ENCODE data around the gene TECPR2.
"Not testable (repeated sequence)": the region's sequence is repeated elsewhere in the genome, so short reads cannot be mapped to it uniquely, and the experiment has no call there.

The TECPR2 gene

DNA sequence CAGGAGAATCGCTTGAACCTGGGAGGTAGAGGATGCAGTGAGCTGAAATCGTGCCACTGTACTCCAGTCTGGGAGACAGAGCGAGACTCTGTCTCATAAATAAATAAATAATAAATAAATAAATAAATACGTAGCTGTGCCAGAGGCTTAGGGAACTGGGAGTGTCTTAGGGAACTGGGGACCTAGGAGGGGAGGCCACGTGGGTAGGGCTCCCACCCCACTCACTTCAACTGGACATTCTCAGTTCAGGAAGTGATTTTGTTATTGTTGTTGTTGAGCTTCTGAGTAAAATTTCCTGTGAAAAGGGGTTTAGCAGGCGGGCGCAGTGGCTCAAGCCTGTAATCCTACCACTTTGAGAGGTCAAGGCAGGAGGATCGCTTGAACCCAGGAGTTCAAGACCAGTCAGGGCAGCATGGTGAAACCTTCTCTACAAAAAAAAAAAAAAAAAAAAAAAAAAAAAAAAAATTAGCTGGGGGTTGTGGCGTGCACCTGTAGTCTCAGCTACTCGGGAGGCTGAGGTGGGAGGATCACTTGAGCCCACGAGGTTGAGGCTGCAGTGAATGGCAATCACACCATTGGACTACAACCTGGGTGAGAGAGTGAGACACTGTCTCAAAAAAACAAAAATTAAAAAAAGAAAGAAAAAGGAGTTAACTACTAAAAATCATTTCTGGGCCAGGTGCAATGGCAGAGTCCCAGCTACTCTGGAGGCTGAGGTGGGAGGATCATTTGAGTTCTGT, 165.9 kb downstream of the TECPR2 start:
- DNase-seq (ENCODE audit: low read depth), result no peak

- no peak for DNase-seq (ENCODE audit: low read depth)
These were observed 168.2 kb downstream of the TECPR2 start for GRCh38 chr14:102530828-102531478.

GRCh38 chr14:102532204-102532658, 169.5 kb downstream of the TECPR2 start:
- no peak for DNase-seq (ENCODE audit: low read depth)

- DNase-seq (ENCODE audit: low read depth), result no peak
These were observed 175.3 kb downstream of the TECPR2 start for GRCh38 chr14:102537981-102538601.

DNA sequence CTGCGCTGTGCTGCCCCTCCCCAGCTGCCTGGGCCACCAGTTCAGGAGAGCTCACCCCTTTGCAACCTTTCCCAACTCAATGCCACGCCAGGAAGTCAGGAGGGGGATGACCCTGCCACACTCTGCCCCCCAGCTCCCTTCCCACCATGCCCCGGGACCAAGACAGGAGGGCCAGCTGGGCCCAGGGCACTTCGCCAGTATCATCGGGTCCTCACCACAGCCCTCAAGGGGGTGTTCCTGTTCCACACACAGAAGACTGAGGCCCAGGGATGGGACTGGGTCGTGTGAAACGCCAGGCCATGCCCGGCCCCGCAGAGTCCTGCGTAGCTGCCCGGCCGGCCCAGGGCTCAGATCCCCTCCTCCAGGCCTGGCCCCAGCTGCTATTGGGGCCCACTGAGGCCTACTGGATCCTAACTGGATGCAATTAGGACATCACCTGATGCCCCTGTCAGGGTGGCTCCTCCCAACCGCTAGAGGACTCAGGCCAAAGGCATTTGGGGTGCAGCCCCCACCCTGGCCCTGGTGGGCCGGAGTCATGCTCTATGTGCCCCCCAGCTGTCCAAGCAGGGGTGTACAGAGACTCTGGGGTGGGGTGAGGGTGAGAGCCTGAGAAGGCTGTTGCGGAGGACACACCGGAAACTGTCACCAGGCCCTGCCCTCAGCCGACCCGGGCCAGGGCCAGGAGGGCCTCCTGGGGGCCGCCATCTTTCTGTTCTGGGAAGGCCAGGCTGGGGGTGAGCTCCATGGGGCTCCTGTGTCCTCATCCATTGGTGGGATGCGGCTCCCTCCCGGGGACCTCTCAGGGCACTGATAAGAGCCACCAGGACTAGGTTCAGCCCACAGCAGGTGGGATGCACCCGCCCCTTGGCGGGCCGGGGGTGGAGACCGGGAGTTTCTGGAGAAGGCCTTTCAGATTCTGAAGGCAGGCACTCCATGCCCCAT, 176.1 kb downstream of the TECPR2 start:
- no peak for DNase-seq (ENCODE audit: low read depth)

DNA sequence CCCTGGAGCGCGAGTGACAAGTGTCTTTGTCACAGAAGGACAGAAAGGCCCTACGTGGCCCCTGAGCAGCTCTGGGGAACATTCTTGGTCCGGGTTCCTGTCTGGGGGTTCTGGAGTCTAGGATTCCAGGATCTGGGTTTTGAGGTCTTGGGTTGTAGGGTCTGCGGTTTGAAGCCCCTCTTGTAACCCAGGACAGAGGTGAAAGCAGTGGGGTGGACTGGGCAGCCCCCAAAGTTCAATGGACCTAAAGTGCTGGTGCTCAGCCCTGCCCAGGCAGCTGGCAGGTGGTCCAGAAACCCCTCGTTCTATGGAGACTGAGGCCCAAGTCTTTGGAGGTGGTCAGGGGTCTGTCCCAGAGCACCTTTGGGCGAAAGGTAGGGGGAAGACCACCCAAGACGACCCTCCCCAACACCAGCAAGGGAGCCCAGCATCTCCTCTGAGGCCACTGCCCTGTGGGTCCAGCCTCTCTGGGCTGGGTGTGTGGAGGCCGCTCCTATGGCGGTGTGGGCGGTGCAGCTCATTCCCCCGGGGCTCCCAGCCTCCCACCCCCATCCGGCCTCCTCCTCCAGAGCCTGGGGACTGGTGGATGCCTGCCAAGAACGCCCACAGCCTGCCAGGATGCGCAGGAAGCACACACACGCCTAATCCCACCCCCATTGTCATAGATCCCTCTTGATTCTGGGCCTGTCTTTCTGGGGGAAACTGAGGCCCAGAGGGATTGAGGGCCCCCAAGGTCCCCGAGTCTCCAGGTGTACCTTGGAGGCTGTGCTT, 177.0 kb downstream of the TECPR2 start:
- peak; percentile 71 for DNase-seq (ENCODE audit: low read depth)

DNA sequence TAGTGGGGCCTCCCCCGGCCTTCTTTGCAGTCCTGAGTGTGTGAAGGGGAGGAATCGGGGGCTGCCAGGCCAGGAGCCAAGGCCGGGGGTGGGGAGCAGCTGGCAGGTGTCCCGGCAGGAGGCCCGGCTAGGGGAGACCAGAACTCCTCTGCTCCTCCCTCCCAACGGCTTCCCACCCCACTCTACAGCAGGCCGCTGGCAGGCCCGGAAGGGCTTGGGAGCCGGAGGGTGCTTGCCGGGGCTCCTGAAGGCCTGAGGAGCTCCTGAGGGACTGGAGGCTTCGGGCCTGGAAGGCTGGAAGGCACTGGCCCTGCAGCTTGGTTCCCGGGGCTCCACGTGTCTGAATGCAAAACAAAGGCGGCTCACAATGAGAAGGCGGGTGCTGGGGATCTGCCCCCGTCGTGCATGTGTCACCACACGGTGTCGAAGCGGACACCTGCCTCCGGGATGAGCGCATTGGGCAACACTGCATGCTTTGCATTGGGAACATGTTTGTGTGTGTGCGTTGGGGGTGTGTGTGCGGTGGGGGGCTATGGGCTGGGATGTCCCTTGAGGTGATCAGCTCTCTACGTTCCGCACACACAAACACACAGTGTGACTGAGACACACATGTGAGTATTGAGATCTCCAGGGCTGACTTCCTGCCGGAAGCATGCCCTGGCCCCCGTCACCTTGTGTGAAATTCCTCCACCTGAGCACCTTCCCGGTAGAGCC, 177.7 kb downstream of the TECPR2 start:
- DNase-seq (ENCODE audit: low read depth), result no peak

- not testable (repeated sequence) for DNase-seq (ENCODE audit: low read depth)
These were observed 178.3 kb downstream of the TECPR2 start for GRCh38 chr14:102541029-102541491.

- no peak for DNase-seq (ENCODE audit: low read depth)
These were observed 179.0 kb downstream of the TECPR2 start for GRCh38 chr14:102541771-102542170.

DNA sequence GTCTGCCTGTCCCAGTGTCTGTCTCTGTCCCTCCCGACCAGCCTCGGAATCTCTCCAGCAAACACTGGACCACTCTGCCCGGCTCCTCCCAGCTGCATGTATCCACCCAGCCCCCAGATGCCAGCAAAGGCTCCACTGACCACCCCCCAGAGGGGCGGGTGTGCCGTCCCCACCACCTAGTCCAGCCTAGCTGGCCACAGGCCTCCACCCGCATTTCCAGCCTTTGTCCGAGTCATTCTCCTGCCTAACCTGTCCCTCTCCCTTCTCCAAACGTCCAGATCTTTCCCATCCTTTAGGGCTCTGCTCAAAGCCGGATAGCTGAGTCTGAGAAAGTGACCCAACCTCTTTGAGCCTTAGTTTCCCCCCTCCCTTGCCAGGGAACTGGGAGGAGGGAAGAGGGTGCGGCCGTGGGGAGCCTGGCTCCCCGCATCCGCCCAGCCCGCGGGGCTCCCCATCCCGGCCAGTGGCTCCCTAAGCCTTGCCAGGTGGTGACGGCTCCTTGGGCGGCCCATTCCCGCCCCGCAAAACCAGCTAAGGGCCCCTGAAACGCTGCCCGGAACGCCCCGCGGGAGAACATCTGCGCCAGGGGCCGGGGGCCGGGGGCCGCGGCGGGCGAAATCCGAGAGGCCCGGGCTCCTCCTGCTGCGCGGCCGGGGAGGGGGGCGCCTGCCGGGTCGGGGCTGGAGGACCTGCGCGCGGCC, 181.5 kb downstream of the TECPR2 start:
- no peak for DNase-seq (ENCODE audit: low read depth)

DNA sequence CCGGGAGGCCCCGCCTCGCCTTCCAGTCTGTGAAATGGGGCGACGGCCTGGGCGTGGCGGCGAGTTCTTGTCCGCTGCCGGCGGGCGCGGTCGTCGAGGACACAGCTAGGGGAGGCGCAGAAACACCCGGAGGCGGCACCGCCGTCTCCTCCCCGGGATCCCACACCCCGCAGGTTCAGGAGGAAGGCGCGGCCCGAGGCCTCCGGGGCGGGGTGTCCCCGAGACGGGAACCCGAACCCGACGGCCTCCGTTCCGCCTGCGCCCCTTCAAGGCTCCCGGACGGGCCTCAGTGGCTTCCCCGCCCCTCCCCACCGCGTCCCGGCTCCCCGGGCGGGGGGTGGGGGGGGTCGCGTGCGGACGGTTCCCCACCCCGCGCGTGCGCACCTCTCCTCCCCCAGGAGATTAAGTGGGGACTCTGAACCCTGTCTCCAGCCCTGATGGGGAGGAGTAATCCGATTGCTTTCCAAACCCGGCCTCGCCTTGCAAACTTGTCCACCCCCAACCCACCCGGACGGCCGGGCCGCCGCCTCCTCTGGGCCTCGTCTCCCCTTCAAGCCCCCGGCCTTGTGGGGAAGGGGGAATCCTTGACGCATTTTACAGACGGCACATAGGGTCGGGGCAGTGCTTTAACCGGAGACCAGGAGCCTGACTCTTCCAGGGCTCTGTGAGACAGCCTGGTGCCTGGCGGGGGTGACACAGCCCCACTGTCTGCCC, 182.2 kb downstream of the TECPR2 start:
- no peak for DNase-seq (ENCODE audit: low read depth)

- DNase-seq (ENCODE audit: low read depth), result peak; percentile 71
These were observed 182.9 kb downstream of the TECPR2 start for GRCh38 chr14:102545461-102546265.

GRCh38 chr14:102548616-102549240, 186.0 kb downstream of the TECPR2 start:
- no peak for DNase-seq (ENCODE audit: low read depth)

- DNase-seq (ENCODE audit: low read depth), result not testable (repeated sequence)
These were observed 188.2 kb downstream of the TECPR2 start for GRCh38 chr14:102550927-102551401.

All from EH (cell line).